GM18858 (cell line): ENCODE measurements around the gene TMBIM1.
"Not testable (repeated sequence)": the region's sequence is repeated elsewhere in the genome, so short reads cannot be mapped to it uniquely, and the experiment has no call there.

Source experiments
- ATAC-seq: cut with Tn5 transposase; IDR thresholded peaks from one replicate; pipeline ENCODE4 v1.9.1; 2021; ENCODE audit not compliant: unreplicated experiment

Gene TMBIM1

GRCh38 chr2:218291318-218292047, 820 bp downstream of the TMBIM1 start:
- no peak for ATAC-seq

- peak; percentile 37 for ATAC-seq
Observed at GRCh38 chr2:218290316-218291261, 1.7 kb downstream of the TMBIM1 start.

GRCh38 chr2:218289639-218290315, 2.5 kb downstream of the TMBIM1 start:
- ATAC-seq = no peak

- ATAC-seq = peak; percentile 40
Observed at GRCh38 chr2:218286570-218287459, 5.5 kb downstream of the TMBIM1 start.

- ATAC-seq = no peak
Observed at GRCh38 chr2:218285604-218286003, 6.7 kb downstream of the TMBIM1 start.

GRCh38 chr2:218284106-218284811, 8.0 kb downstream of the TMBIM1 start:
- peak; percentile 35 for ATAC-seq

GRCh38 chr2:218282173-218282991, 9.9 kb downstream of the TMBIM1 start:
- ATAC-seq = no peak

GRCh38 chr2:218281449-218281848, 10.9 kb downstream of the TMBIM1 start:
- no peak for ATAC-seq

GRCh38 chr2:218280260-218280870, 11.9 kb downstream of the TMBIM1 start:
- no peak for ATAC-seq

GRCh38 chr2:218278531-218279360, 13.6 kb downstream of the TMBIM1 start:
- no peak for ATAC-seq

GRCh38 chr2:218277921-218278320, 14.4 kb downstream of the TMBIM1 start:
- ATAC-seq = no peak

GRCh38 chr2:218276986-218277755, 15.1 kb downstream of the TMBIM1 start:
- no peak for ATAC-seq

- no peak for ATAC-seq
Observed at GRCh38 chr2:218275371-218276072, 16.8 kb downstream of the TMBIM1 start.

GRCh38 chr2:218274586-218274985, 17.7 kb downstream of the TMBIM1 start:
- ATAC-seq = no peak

GRCh38 chr2:218273908-218274249, 18.4 kb downstream of the TMBIM1 start:
- ATAC-seq = no peak

- ATAC-seq = not testable (repeated sequence)
Observed at GRCh38 chr2:218273214-218273907, 18.9 kb downstream of the TMBIM1 start.
